Measurements from ENCODE around the gene F11R.
A peak's percentile ranks its signal among the peaks of the same experiment; 100 is the strongest.
"Not testable (repeated sequence)": the region's sequence is repeated elsewhere in the genome, so short reads cannot be mapped to it uniquely, and the experiment has no call there.

F11R gene

DNA sequence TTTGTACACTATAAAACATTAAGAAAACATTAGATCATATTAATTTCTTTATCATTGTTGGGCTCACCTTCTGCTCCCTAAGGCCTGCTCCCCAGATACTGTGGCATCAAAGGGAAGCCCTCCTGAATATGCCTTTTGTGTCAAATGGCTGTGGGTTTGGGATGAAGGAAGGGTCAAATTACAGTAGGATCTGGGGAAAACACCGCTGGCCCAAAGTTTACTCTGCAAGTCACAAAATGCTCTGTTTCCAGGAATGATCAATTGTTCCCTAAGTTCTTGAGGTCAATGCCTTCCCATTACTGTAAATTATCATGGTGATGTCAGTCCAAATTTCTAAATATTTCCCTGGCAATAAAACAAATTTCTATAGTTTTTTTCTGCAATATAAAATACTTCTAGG is 59.5 kb downstream of the F11R start:
- no peak for DNase-seq

- DNase-seq: no peak
Measured at GRCh38 chr1:160956966-160957365, 64.0 kb downstream of the F11R start.

GRCh38 chr1:160954158-160955104 is 66.5 kb downstream of the F11R start, which contains the start of gene ITLN2:
Gene ITLN2, minus strand, starts transcription at chr1:160954809. Its CDS starts 68 bp downstream, at chr1:160954741.
- peak; percentile 28 to 30 for DNase-seq

GRCh38 chr1:160953030-160953429 is 67.9 kb downstream of the F11R start:
- no peak for DNase-seq

GRCh38 chr1:160952129-160952510 is 68.8 kb downstream of the F11R start:
- DNase-seq: no peak

DNA sequence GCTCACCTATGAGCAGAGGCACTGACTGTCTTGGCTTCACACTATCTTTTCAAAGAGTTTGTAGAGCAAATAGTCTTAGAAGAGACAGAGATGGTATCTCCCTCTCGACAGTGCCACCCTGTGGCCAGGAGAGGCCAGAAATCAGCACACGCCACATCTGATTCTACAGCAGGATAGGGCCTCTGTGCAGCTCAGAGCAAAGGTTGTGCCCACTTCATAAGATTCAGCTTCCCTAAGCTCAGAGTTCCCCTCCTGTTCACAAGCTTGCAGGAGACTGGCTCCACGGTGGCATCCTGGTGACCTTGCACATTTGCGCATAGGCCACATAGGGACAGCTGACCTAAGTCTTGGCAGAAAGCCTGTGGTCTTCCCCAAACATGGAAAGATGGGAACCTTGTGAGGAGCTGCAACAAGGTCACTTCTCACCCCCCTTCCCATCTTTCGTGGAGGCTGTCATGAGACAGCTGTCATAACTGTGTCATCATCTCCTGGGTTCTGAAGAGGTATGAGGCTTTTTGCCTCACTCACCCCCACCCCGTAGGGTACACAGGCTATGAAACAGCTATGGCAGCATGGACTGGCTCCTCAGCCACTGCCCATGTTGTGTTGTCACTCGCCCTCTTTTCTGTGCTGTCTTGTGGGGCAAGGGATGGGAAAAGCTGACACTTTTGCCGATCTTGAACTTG is 69.4 kb downstream of the F11R start:
- DNase-seq: peak; percentile 61 to 66

GRCh38 chr1:160950657-160951056 is 70.3 kb downstream of the F11R start:
- no peak for DNase-seq

DNA sequence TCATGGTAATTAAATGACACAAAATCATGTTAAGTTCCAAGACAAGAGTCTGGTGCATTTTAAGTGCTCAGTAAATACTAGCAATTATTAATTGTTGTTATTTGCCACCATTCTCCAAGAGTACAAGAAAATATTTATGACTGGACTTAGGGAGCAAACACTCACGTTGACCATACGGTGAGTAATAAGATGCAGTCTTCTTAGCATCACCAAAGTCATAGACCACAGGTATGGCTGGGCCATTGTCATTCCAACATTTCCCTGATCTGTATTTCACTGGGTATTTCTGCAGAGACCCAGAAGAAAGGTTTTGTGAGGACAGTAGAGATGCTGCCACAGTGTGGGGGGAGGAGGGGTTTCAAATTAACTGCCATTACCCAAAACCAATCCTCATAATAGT is 71.1 kb downstream of the F11R start:
- no peak for DNase-seq

DNA sequence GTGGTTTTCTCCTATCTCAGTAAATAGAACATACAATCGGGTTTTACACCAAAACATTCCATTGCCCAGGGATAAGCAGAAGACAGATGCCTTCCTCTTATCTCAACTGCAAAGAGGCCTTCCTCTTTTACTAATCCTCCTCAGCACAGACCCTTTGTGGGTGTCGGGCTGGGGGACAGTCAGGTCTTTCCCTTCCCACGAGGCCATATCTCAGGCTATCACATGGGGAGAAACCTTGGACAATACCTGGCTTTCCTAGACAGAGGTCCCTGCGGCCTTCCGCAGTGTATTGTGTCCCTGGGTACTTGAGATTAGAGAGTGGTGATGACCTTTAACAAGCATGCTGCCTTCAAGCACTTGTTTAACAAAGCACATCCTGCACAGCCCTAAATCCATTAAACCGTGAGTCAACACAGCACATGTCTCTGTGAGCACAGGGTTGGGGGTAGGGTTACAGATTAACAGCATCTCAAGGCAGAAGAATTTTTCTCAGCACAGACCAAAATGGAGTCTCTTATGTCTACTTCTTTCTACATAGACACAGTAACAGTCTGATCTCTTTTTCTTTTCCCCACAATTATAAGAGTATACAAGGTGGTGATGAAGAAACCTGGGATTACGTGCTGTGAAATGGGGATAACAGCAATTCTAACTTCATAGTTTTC is 71.6 kb downstream of the F11R start:
- DNase-seq: not testable (repeated sequence)

GRCh38 chr1:160947174-160947759 is 73.7 kb downstream of the F11R start:
- DNase-seq: not testable (repeated sequence)

DNA sequence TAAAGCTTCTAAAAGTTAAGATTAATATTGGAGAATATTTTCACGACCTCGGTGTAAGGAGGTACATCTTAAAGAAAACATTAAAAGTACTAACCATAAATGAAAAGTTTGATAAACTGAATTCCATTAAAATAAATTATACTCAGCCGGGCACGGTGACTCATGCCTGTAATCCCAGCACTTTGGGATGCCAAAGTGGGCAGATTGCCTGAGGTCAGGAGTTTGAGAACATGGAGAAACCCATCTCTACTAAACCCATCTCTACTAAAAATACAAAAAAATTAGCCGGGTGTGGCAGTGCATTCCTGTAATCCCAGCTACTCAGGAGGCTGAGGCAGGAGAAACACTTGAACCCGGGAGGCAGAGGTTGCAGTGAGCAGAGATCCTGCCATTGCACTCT is 75.1 kb downstream of the F11R start:
- DNase-seq: not testable (repeated sequence)
